Ramos (cell line): ENCODE measurements around the gene ZDHHC17.

ENCODE experiments used
- in situ Hi-C: fragments of 300-500 bp; cut with MboI; formaldehyde crosslinking; loops from one replicate; pipeline ENCODE4 v1.14.3; 2022; ENCODE audit warnings: low sequenced_read_pairs; ENCODE audit not compliant: unreplicated experiment

ZDHHC17 gene

GRCh38 chr12:76899522-76899921 lies 135.6 kb downstream of the ZDHHC17 start:
- in situ Hi-C loops: no loop called here

- in situ Hi-C loops: no loop called here
These were observed 137.9 kb downstream of the ZDHHC17 start for GRCh38 chr12:76901628-76902380.
